Left kidney (tissue), 2 donors: Measurements from ENCODE around the gene PAK4. TPM values are rescaled to one million over a fixed set of nuclear protein-coding genes. Genes with fewer than 3 reads are reported as not detected.

Experiments
- DNase-seq: peaks from one replicate; pipeline ENCODE4 v3.0.0-alpha.2; 2013
- polyA plus RNA-seq: library from polyadenylated mRNA; unstranded; fragments of 120-200 nt; gene quantifications from one replicate; pipeline ENCODE4 v1.2.1, GENCODE V29; 2013; ENCODE audit not compliant: insufficient read length

PAK4 gene
- polyA plus RNA-seq, 1 donor: 46.1 TPM

- DNase-seq: no peak
These were observed 19.8 kb downstream of the PAK4 start for GRCh38 chr19:39145180-39145953.

GRCh38 chr19:39146091-39146490 lies 20.5 kb downstream of the PAK4 start:
- no peak for DNase-seq

GRCh38 chr19:39146686-39147450 lies 21.3 kb downstream of the PAK4 start:
- DNase-seq: no peak

GRCh38 chr19:39147480-39147879 lies 21.9 kb downstream of the PAK4 start:
- no peak for DNase-seq

- DNase-seq: no peak
These were observed 23.4 kb downstream of the PAK4 start for GRCh38 chr19:39148939-39149529.

- DNase-seq: no peak
These were observed 24.6 kb downstream of the PAK4 start for GRCh38 chr19:39150235-39150634.

GRCh38 chr19:39150807-39151600 lies 25.4 kb downstream of the PAK4 start:
- no peak for DNase-seq

GRCh38 chr19:39152066-39152465 lies 26.5 kb downstream of the PAK4 start:
- no peak for DNase-seq

GRCh38 chr19:39154100-39154628 lies 28.6 kb downstream of the PAK4 start:
- DNase-seq: no peak

GRCh38 chr19:39154629-39155100 lies 29.1 kb downstream of the PAK4 start:
- DNase-seq: no peak

- DNase-seq: no peak
These were observed 29.6 kb downstream of the PAK4 start for GRCh38 chr19:39155114-39155700.

- DNase-seq: no peak
These were observed 30.2 kb downstream of the PAK4 start for GRCh38 chr19:39155741-39156140.

- no peak for DNase-seq
These were observed 31.0 kb downstream of the PAK4 start for GRCh38 chr19:39156326-39157230.

GRCh38 chr19:39157275-39157996 lies 31.9 kb downstream of the PAK4 start:
- DNase-seq: no peak

GRCh38 chr19:39157997-39158389 lies 32.4 kb downstream of the PAK4 start:
- no peak for DNase-seq

- no peak for DNase-seq
These were observed 33.2 kb downstream of the PAK4 start for GRCh38 chr19:39158646-39159260.

GRCh38 chr19:39160523-39160861 lies 34.9 kb downstream of the PAK4 start:
- DNase-seq: no peak

GRCh38 chr19:39160889-39161672 lies 35.5 kb downstream of the PAK4 start:
- DNase-seq: no peak
